Measurements from ENCODE around the gene ESPNL. TPM values are rescaled to one million over a fixed set of nuclear protein-coding genes. Genes with fewer than 3 reads are reported as not detected.
A peak's percentile ranks its signal among the peaks of the same experiment; 100 is the strongest.

ESPNL gene
- total RNA-seq, 2 experiments from 2014 or later, result 0.05 TPM; not detected in 1

- no peak for DNase-seq
- CTCF ChIA-PET, result no interaction called here
- H3K36me3 Mint-ChIP-seq, result no peaks in the 10 kb centered on the region
- H3K27me3 Mint-ChIP-seq, result peaks cover 3% of the 10 kb centered on the region
- H3K27ac Mint-ChIP-seq, result no peak overlapping the region
- H3K4me1 Mint-ChIP-seq, result no peaks in the 10 kb centered on the region
- no peak overlapping the region for H3K4me3 Mint-ChIP-seq
- ATAC-seq, result no peak
- no peaks in the 10 kb centered on the region for H3K9me3 Mint-ChIP-seq (ENCODE audit: low read depth)
These were observed 20.5 kb downstream of the ESPNL start for GRCh38 chr2:238120463-238121298.

GRCh38 chr2:238121511-238122286 is 21.6 kb downstream of the ESPNL start:
- Mint-ChIP-seq H3K4me1 (no peaks in the 10 kb centered on the region), H3K27ac (no peak overlapping the region), H3K9me3 (ENCODE audit: low read depth) (no peaks in the 10 kb centered on the region), H3K36me3 (no peaks in the 10 kb centered on the region), H3K27me3 (peaks cover 3% of the 10 kb centered on the region), H3K4me3 (no peak overlapping the region)
- DNase-seq, result no peak
- ATAC-seq, result no peak
- CTCF ChIA-PET, result no interaction called here

- CTCF ChIA-PET, result no interaction called here
- H3K9me3 Mint-ChIP-seq (ENCODE audit: low read depth), result no peaks in the 10 kb centered on the region
- DNase-seq (no peak), ATAC-seq (no peak)
- H3K27me3 Mint-ChIP-seq, result peaks cover 3% of the 10 kb centered on the region
- H3K27ac Mint-ChIP-seq, result no peak overlapping the region
- H3K4me3 Mint-ChIP-seq, result no peak overlapping the region
- H3K36me3 Mint-ChIP-seq, result no peaks in the 10 kb centered on the region
- no peaks in the 10 kb centered on the region for H3K4me1 Mint-ChIP-seq
These were observed 22.4 kb downstream of the ESPNL start for GRCh38 chr2:238122287-238123217.

GRCh38 chr2:238123218-238123971 is 23.3 kb downstream of the ESPNL start:
- CTCF ChIA-PET, result no interaction called here
- Mint-ChIP-seq H3K4me1 (no peaks in the 10 kb centered on the region), H3K9me3 (ENCODE audit: low read depth) (no peaks in the 10 kb centered on the region), H3K4me3 (no peak overlapping the region), H3K27me3 (peaks cover 3% of the 10 kb centered on the region), H3K36me3 (no peaks in the 10 kb centered on the region), H3K27ac (no peak overlapping the region)
- no peak for ATAC-seq
- no peak for DNase-seq

GRCh38 chr2:238123991-238124470 is 23.9 kb downstream of the ESPNL start:
- H3K4me3 Mint-ChIP-seq, result no peak overlapping the region
- H3K27me3 Mint-ChIP-seq, result peaks cover under 1% of the 10 kb centered on the region
- H3K27ac Mint-ChIP-seq, result no peak overlapping the region
- H3K9me3 Mint-ChIP-seq (ENCODE audit: low read depth), result no peaks in the 10 kb centered on the region
- no peaks in the 10 kb centered on the region for H3K36me3 Mint-ChIP-seq
- DNase-seq (no peak), ATAC-seq (no peak)
- no peaks in the 10 kb centered on the region for H3K4me1 Mint-ChIP-seq
- CTCF ChIA-PET, result no interaction called here

- ATAC-seq (no peak), DNase-seq (no peak)
- no peaks in the 10 kb centered on the region for H3K36me3 Mint-ChIP-seq
- H3K9me3 Mint-ChIP-seq (ENCODE audit: low read depth), result no peaks in the 10 kb centered on the region
- H3K27me3 Mint-ChIP-seq, result no peaks in the 10 kb centered on the region
- no peak overlapping the region for H3K4me3 Mint-ChIP-seq
- no peaks in the 10 kb centered on the region for H3K4me1 Mint-ChIP-seq
- H3K27ac Mint-ChIP-seq, result no peak overlapping the region
- CTCF ChIA-PET, result no interaction called here
These were observed 24.5 kb downstream of the ESPNL start for GRCh38 chr2:238124488-238125126.

GRCh38 chr2:238125127-238125885 is 25.2 kb downstream of the ESPNL start:
- H3K9me3 Mint-ChIP-seq (ENCODE audit: low read depth), result no peaks in the 10 kb centered on the region
- no peaks in the 10 kb centered on the region for H3K27me3 Mint-ChIP-seq
- H3K27ac Mint-ChIP-seq, result no peak overlapping the region
- ATAC-seq, result no peak
- CTCF ChIA-PET, result no interaction called here
- no peaks in the 10 kb centered on the region for H3K36me3 Mint-ChIP-seq
- no peaks in the 10 kb centered on the region for H3K4me1 Mint-ChIP-seq
- no peak for DNase-seq
- no peak overlapping the region for H3K4me3 Mint-ChIP-seq

- Mint-ChIP-seq H3K4me1 (no peaks in the 10 kb centered on the region), H3K36me3 (no peaks in the 10 kb centered on the region), H3K9me3 (ENCODE audit: low read depth) (no peaks in the 10 kb centered on the region), H3K4me3 (no peak overlapping the region), H3K27me3 (no peaks in the 10 kb centered on the region), H3K27ac (no peak overlapping the region)
- DNase-seq, result no peak
- ATAC-seq, result no peak
- CTCF ChIA-PET, result no interaction called here
These were observed 26.2 kb downstream of the ESPNL start for GRCh38 chr2:238126338-238126737.

- no peak for DNase-seq
- Mint-ChIP-seq H3K4me3 (no peak overlapping the region), H3K27me3 (no peaks in the 10 kb centered on the region), H3K4me1 (no peaks in the 10 kb centered on the region), H3K27ac (no peak overlapping the region), H3K36me3 (no peaks in the 10 kb centered on the region), H3K9me3 (ENCODE audit: low read depth) (no peaks in the 10 kb centered on the region)
- CTCF ChIA-PET, result no interaction called here
- ATAC-seq, result no peak
These were observed 26.6 kb downstream of the ESPNL start for GRCh38 chr2:238126775-238127164.

GRCh38 chr2:238127165-238128060 is 27.3 kb downstream of the ESPNL start:
- no peaks in the 10 kb centered on the region for H3K4me1 Mint-ChIP-seq
- DNase-seq (no peak), ATAC-seq (peak; percentile 69)
- H3K27me3 Mint-ChIP-seq, result no peaks in the 10 kb centered on the region
- H3K4me3 Mint-ChIP-seq, result no peak overlapping the region
- no peak overlapping the region for H3K27ac Mint-ChIP-seq
- no peaks in the 10 kb centered on the region for H3K9me3 Mint-ChIP-seq (ENCODE audit: low read depth)
- no peaks in the 10 kb centered on the region for H3K36me3 Mint-ChIP-seq
- CTCF ChIA-PET, result no interaction called here

- Mint-ChIP-seq H3K36me3 (no peaks in the 10 kb centered on the region), H3K4me1 (no peaks in the 10 kb centered on the region), H3K4me3 (no peak overlapping the region), H3K27ac (no peak overlapping the region), H3K9me3 (ENCODE audit: low read depth) (no peaks in the 10 kb centered on the region), H3K27me3 (no peaks in the 10 kb centered on the region)
- DNase-seq (no peak), ATAC-seq (no peak)
- CTCF ChIA-PET, result no interaction called here
These were observed 27.9 kb downstream of the ESPNL start for GRCh38 chr2:238128061-238128440.
